Placental pericyte (primary cell): ENCODE results near the gene ATG16L1. TPM values are rescaled to one million over a fixed set of nuclear protein-coding genes. Genes with fewer than 3 reads are reported as not detected.

Experiments used
- small RNA-seq: library from RNA; depleted of rRNA; stranded (forward); fragments of <200 nt; gene quantifications from one replicate; pipeline ENCODE3, GENCODE V24; 2012; ENCODE audit warnings: low replicate concordance
- total RNA-seq: library from RNA; depleted of rRNA; stranded (reverse); fragments of >200 nt; gene quantifications from 2 replicates; pipeline ENCODE4 v1.2.3, GENCODE V29; 2012

ATG16L1 gene
- 30.2 and 38.7 TPM in 2 replicates for total RNA-seq

DNA sequence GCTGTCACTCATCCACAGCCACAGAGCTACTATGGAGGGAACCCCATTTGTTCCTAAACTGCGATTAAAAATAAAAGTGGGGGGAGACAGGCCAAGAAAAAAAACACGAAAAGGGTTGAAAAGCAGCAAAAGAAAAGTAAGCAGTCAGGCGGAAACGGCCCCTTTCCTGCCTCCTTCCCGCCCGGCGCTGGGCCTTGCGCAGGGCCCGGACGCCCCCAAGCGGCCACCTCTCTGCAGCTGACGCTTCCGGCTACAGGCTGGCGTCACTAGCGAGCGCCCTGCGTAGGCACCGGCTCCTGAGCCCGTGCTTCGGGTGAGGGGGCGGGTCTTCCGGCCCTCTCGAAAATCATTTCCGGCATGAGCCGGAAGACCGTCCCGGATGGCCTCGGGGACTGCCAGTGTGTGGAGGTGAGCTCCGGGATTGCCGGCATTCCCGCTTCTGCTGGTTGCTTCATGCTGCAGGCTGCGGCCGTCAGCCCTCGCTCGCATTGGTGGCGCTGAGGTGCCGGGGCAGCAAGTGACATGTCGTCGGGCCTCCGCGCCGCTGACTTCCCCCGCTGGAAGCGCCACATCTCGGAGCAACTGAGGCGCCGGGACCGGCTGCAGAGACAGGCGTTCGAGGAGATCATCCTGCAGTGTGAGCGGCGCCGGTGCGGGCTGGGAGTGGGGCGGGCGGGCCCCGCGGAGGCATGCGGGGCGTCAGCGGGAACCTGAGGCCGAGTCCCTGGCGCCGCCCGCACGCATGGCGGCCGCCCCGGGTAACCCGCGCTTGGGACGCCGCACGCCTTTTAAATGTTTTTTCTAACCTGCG, at the start of gene ATG16L1:
Gene ATG16L1, plus strand, starts transcription at position 368 of the 811 bp plus-strand sequence. Its CDS starts 155 bp downstream, at position 523.

DNA sequence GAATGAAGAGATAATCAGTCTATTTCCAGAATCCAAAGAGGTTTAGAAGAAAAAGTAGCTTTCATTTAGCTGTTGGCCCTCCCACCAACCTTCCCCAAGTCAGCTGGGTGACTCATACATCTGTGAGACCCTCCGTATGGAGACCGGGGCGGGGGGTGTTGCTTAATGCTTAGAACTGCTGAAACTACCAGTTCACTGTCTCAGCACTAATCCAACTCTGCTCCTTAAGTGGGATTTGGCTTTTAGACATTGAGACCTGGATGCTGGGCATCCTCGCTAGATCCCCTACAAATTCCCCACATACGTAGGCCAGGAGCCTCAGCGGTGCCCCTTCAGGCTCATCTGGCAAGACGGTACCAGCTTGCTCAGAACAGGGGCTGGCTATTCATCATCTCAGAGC, 56.1 kb downstream of the ATG16L1 start, which contains the start of gene SAG:
Gene SAG, plus strand, starts transcription at position 252 of the 400 bp plus-strand sequence. CDS start 1,374 bp downstream, outside the sequence.

Small RNAs within 50 kb of the gene (small RNA-seq; reads per million reads assigned to genes)
- gene RN7SL32P (not detected), gene SCARNA5 (21.9 reads per million, percentile 97 among the genes with 10 or more reads in this experiment), gene SCARNA6 (1.6 reads per million, percentile 60 among the genes with 10 or more reads in this experiment)

Other genes starting within 250 kb of the ATG16L1 start
- under 0.01 and 0.57 TPM in 2 replicates for gene NGEF, start 238.4 kb upstream of the ATG16L1 start, total RNA-seq
- gene NEU2, start 219.0 kb upstream of the ATG16L1 start, total RNA-seq: not detected in 2 replicates
- gene INPP5D, start 191.3 kb upstream of the ATG16L1 start, total RNA-seq: 0.14 and 1.3 TPM in 2 replicates
- not detected in 2 replicates for gene SAG, start 56.1 kb downstream of the ATG16L1 start, total RNA-seq
- gene DGKD, start 102.8 kb downstream of the ATG16L1 start, total RNA-seq: 15.9 and 17.3 TPM in 2 replicates